KMS-11 (cell line): Measurements from ENCODE around the gene NR0B2.

Experiments
- H2AFZ ChIP-seq: fragments of 200-600 bp; sonication (generic); 2 replicates; pipeline ENCODE4 v1.6.1; 2016; ENCODE audit warnings: antibody characterized with exemption, mixed run types, low read depth
- H3K27ac ChIP-seq: fragments of 200-600 bp; sonication (generic); 2 replicates; pipeline ENCODE4 v1.6.1; 2016; ENCODE audit warnings: mild to moderate bottlenecking, mixed run types
- H3K27me3 ChIP-seq: fragments of 200-600 bp; sonication (generic); 2 replicates; pipeline ENCODE4 v1.6.1; 2017; ENCODE audit warnings: mild to moderate bottlenecking, low read depth, mixed run types, moderate library complexity; ENCODE audit not compliant: insufficient read depth
- H3K36me3 ChIP-seq: fragments of 200-600 bp; sonication (generic); 2 replicates; pipeline ENCODE4 v1.6.1; 2017; ENCODE audit warnings: mild to moderate bottlenecking, mixed run types; ENCODE audit not compliant: insufficient read depth
- H3K4me1 ChIP-seq: fragments of 200-600 bp; sonication (generic); 2 replicates; pipeline ENCODE4 v1.6.1; 2016; ENCODE audit warnings: mild to moderate bottlenecking, low read depth, mixed run types; ENCODE audit not compliant: poor library complexity, severe bottlenecking
- H3K4me2 ChIP-seq: fragments of 200-600 bp; sonication (generic); 2 replicates; pipeline ENCODE4 v1.7.0; 2016; ENCODE audit warnings: mild to moderate bottlenecking, mixed run types
- H3K4me3 ChIP-seq: fragments of 200-600 bp; sonication (generic); IDR thresholded peaks from 2 replicates; pipeline ENCODE4 v1.6.1; 2017; ENCODE audit warnings: low read depth, low read length, mixed read lengths; ENCODE audit not compliant: insufficient read depth
- H3K79me2 ChIP-seq: fragments of 200-600 bp; sonication (generic); 2 replicates; pipeline ENCODE4 v1.6.1; 2016; ENCODE audit warnings: low read depth, mixed run types; ENCODE audit not compliant: insufficient read depth
- H3K9ac ChIP-seq: fragments of 200-600 bp; sonication (generic); 2 replicates; pipeline ENCODE4 v1.6.1; 2016; ENCODE audit warnings: mild to moderate bottlenecking, mixed run types
- H4K20me1 ChIP-seq: fragments of 200-600 bp; sonication (generic); 2 replicates; pipeline ENCODE4 v1.6.1; 2016; ENCODE audit warnings: mild to moderate bottlenecking, mixed run types; ENCODE audit not compliant: insufficient read depth
- TF ChIP-seq, protein P1 (sequence below): fragments of 200-600 bp; sonication (generic); conservative IDR thresholded peaks from 2 replicates; pipeline ENCODE4 v1.6.1; 2017; ENCODE audit warnings: low read depth, mild to moderate bottlenecking, antibody characterized with exemption, low read length, moderate library complexity, mixed read lengths

Gene NR0B2

GRCh38 chr1:26922431-26922729, 8.6 kb upstream of the NR0B2 start:
- Histone ChIP-seq H3K27me3 (no peaks in the 10 kb centered on the region), H3K4me3 (peak overlapping the region; percentile 82), H3K79me2 (peaks cover 36% of the 10 kb centered on the region), H3K9ac (peak overlapping the region; percentile 91; the same call in 1 of the 2 replicates), H3K27ac (peak overlapping the region; percentile 68), H3K4me2 (peak overlapping the region; percentile 89), H3K36me3 (peaks cover 7% of the 10 kb centered on the region; the same call in 1 of the 2 replicates), H4K20me1 (no peaks in the 10 kb centered on the region), H2AFZ (peak overlapping the region; percentile 70; the same call in 1 of the 2 replicates), H3K4me1 (peaks cover 24% of the 10 kb centered on the region)
- TF ChIP-seq, protein P1, sequence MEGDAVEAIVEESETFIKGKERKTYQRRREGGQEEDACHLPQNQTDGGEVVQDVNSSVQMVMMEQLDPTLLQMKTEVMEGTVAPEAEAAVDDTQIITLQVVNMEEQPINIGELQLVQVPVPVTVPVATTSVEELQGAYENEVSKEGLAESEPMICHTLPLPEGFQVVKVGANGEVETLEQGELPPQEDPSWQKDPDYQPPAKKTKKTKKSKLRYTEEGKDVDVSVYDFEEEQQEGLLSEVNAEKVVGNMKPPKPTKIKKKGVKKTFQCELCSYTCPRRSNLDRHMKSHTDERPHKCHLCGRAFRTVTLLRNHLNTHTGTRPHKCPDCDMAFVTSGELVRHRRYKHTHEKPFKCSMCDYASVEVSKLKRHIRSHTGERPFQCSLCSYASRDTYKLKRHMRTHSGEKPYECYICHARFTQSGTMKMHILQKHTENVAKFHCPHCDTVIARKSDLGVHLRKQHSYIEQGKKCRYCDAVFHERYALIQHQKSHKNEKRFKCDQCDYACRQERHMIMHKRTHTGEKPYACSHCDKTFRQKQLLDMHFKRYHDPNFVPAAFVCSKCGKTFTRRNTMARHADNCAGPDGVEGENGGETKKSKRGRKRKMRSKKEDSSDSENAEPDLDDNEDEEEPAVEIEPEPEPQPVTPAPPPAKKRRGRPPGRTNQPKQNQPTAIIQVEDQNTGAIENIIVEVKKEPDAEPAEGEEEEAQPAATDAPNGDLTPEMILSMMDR: no peak

DNA sequence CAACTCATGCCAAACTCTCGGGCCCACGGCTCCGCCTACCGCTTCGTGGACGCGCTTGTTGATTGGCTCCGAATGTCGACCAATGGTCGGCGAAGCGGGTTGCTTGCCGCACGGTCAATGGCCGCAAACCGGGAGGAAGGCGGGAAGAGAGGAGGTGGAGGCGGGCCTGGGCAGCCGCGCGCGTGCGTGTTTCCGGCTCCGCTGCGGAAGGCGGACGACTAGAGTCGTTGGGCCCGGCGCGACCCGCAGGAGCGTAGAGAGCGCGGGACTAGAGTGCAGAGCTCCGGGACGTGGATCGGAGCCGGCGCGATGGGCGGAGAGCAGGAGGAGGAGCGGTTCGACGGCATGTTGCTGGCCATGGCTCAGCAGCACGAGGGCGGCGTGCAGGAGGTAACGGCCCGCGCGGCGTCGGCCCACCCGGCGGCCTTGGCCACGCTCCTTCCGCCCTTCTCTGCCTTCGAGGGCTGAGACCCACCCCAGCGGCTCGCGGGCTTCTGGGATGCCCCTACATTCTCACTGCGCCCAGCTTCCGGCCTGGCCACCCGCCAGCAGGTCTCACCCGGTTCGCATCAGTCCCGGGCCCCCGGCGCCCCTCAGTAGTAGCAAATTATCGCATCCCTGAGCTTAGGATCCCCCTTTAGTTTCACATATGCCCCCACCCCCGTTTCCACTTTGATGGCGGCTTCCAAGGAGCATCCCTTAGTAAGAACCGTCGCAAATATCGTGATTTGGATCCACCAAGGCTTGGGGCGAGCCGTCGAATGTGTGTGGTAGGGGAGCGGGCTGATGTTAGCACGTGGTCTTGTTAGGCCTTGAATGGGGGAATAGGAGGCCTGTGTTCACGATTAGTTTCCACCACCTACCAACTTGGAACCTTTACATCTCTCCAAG, 8.0 kb upstream of the NR0B2 start, which contains the start of gene NUDC:
Gene NUDC, plus strand, starts transcription at position 204 of the 891 bp plus-strand sequence. Its CDS starts 106 bp downstream, at position 310.
- Histone ChIP-seq H3K9ac (peak within 1 kb of the TSS; percentile 91), H4K20me1 (no peaks in the 10 kb centered on the region), H3K36me3 (peaks cover 7% of the 10 kb centered on the region; the same call in 1 of the 2 replicates), H3K79me2 (peaks cover 36% of the 10 kb centered on the region), H3K27me3 (no peaks in the 10 kb centered on the region), H3K4me2 (peak within 1 kb of the TSS; percentile 89), H2AFZ (peak within 1 kb of the TSS; percentile 70), H3K27ac (peak within 1 kb of the TSS; percentile 68), H3K4me3 (peak within 1 kb of the TSS; percentile 82), H3K4me1 (peaks cover 24% of the 10 kb centered on the region)
- TF ChIP-seq, protein P1: no peak

DNA sequence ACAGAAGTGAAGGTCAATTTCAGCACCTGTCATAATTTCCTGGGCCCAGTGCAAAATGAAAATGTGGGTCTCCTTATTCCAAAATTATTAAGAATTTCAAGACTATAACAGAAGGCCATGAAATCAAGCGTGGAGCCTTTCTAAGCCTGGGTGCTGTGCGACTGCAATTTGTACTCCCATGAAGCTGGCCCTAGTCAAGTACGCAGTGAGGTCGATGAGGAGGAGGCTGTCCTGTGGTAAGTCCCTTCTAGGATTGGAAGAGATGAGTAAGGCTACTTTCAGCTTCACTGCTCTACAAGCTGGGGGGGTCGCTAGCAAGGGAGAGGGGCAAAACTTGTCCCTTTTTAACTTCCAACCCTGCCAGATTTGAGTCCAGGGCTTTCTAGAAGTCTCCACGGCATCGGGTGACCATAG, 7.4 kb upstream of the NR0B2 start:
- TF ChIP-seq, protein P1: no peak
- Histone ChIP-seq H3K4me3 (no peak overlapping the region), H2AFZ (peak overlapping the region; percentile 70), H3K4me1 (peaks cover 24% of the 10 kb centered on the region), H3K36me3 (peaks cover 7% of the 10 kb centered on the region; the same call in 1 of the 2 replicates), H3K9ac (peak overlapping the region; percentile 91; the same call in 1 of the 2 replicates), H3K79me2 (peaks cover 32% of the 10 kb centered on the region), H3K4me2 (peak overlapping the region; percentile 89; the same call in 1 of the 2 replicates), H3K27me3 (no peaks in the 10 kb centered on the region), H4K20me1 (no peaks in the 10 kb centered on the region), H3K27ac (peak overlapping the region; percentile 68)

DNA sequence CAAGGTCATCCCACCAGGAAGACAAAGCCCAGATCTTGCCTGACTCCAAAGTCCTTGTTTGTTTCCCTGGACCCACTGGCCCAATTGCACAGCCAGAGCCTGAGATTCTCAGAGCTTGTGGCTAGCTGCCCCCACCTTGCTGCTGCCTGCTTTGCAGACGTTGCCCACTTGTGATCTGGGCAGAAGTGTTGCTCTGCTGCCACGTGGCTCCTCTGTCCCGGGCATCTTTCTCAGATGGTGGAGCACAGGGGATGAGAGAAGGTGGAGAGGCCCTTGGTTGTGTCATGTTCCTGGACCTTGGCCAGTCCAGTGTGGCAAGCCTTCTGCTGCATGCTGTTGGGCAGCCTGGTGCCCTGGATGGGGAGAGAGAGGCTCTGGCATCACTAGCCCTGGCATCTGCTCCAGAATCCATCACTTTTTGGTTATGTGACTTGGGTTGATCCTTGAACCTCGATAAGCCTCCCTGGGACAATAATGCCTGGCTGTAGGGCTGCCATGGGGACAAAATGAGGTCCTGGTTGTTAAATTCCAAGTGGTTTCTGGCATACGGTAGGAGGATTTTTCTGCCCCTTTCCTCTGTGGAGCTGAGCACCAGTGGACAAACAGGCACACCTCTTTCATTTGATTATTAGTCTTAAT, 1.5 kb upstream of the NR0B2 start:
- TF ChIP-seq, protein P1: no peak
- no peak overlapping the region for H3K4me3 ChIP-seq
- H4K20me1 ChIP-seq: no peaks in the 10 kb centered on the region
- no peaks in the 10 kb centered on the region for H3K36me3 ChIP-seq
- no peaks in the 10 kb centered on the region for H3K79me2 ChIP-seq
- no peak overlapping the region for H3K9ac ChIP-seq
- no peak overlapping the region for H3K27ac ChIP-seq
- H3K27me3 ChIP-seq: no peaks in the 10 kb centered on the region
- no peak overlapping the region for H3K4me2 ChIP-seq
- H3K4me1 ChIP-seq: no peaks in the 10 kb centered on the region
- H2AFZ ChIP-seq: no peak overlapping the region
